ENCODE data around the gene OR2A5.

GRCh38 chr7:144001543-144001942, 47.2 kb upstream of the OR2A5 start:
- TF ChIP-seq CTCF (IDR thresholded peaks at IDR 0.05), result no peak
- TF ChIP-seq POLR2A (IDR thresholded peaks at IDR 0.05), result no peak

Data from vagina (tissue), 2 donors.